Mucosa of rectum (tissue), 2 donors: ENCODE measurements around the gene MSANTD7.
A peak's percentile ranks its signal among the peaks of the same experiment; 100 is the strongest.
"Not testable (repeated sequence)": the region's sequence is repeated elsewhere in the genome, so short reads cannot be mapped to it uniquely, and the experiment has no call there.

Experiments used
- H3K27ac ChIP-seq, 2 donors: one replicate each; pipeline ENCODE4 v1.7.0; 2013; ENCODE audit warnings: inconsistent platforms in 2 of 2, low read depth in 2 of 2, low read length in 2 of 2
- H3K27me3 ChIP-seq, 2 donors: one replicate each; pipeline ENCODE4 v1.7.0; 2013; ENCODE audit warnings: low read length in 2 of 2; ENCODE audit not compliant: control insufficient read depth in 2 of 2, insufficient read depth in 2 of 2
- H3K36me3 ChIP-seq, 2 donors: one replicate each; pipeline ENCODE4 v1.7.0; 2013; ENCODE audit warnings: low read length in 2 of 2; ENCODE audit not compliant: control insufficient read depth in 2 of 2, insufficient read depth in 2 of 2
- H3K4me1 ChIP-seq, 2 donors: one replicate each; pipeline ENCODE4 v1.7.0; 2013; ENCODE audit warnings: low read length in 2 of 2, mild to moderate bottlenecking in 1 of 2; ENCODE audit not compliant: control insufficient read depth in 2 of 2, insufficient read depth in 2 of 2
- H3K4me3 ChIP-seq, 2 donors: one replicate each; pipeline ENCODE4 v1.7.0; 2013; ENCODE audit warnings: low read length in 2 of 2
- H3K9ac ChIP-seq, 2 donors: one replicate each; pipeline ENCODE4 v1.7.0; 2013; ENCODE audit warnings: low read length in 2 of 2, low read depth in 1 of 2, mild to moderate bottlenecking in 1 of 2
- H3K9me3 ChIP-seq, 2 donors: one replicate each; pipeline ENCODE4 v1.7.0; 2013; ENCODE audit warnings: low read length in 2 of 2; ENCODE audit not compliant: control insufficient read depth in 2 of 2
- donor health status: healthy.
- donor health status: Normal muscosa, but diverticular disease.

The MSANTD7 gene

DNA sequence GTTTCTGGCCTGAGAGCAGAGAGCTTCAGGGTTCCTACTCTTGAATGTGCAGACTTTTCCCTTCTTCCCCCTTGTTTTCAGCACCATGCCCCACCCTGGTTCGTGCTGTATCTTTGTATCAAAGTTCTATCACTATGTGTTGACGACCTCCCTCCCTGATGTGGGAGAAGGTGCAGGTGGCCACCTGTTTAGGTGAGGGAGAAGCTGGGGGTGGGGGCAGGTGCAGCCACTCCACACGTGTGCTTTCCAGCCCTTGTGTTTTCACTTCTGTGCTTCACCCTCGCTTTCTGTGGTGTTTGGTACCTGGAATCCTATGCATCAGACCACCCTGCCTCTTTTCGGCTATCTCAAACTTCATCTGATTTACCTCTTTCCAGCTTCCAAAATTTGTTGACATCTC, 20.9 kb downstream of the MSANTD7 start:
- Histone ChIP-seq H3K36me3 (peaks cover 8 to 14% of the 10 kb centered on the region in 2 donors), H3K9me3 (no peaks in the 10 kb centered on the region)

DNA sequence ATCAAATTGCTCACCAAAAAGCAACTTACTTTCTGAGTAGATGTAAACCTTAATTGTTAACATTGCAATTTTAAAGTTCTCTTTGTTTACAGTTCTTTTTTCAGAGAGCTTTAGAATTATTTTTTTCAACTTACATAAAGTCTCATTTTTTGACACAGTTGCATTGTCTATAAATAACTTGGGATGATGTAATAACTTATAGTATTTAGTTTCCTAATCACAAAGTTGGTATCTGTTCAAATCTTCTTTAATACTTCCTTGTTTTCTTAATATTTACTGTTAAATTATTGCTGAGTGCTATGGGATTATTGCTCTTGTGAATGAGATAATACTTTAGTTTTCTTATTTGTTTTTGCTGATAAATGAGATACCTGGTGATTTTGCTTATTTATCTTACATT, 21.7 kb downstream of the MSANTD7 start:
- Histone ChIP-seq H3K4me1 (peaks cover 12 to 13% of the 10 kb centered on the region in 2 donors), H3K9ac (no peak overlapping the region), H3K9me3 (no peaks in the 10 kb centered on the region), H3K36me3 (peaks cover 8 to 11% of the 10 kb centered on the region in 2 donors), H3K27me3 (no peaks in the 10 kb centered on the region), H3K27ac (no peak overlapping the region), H3K4me3 (no peak overlapping the region)

More for the DNA sequence above, 20.9 kb downstream of the MSANTD7 start:
- Histone ChIP-seq H3K27me3 (no peaks in the 10 kb centered on the region), H3K9ac (no peak overlapping the region), H3K4me3 (no peak overlapping the region), H3K27ac (no peak overlapping the region), H3K4me1 (peaks cover 12 to 13% of the 10 kb centered on the region in 2 donors)

DNA sequence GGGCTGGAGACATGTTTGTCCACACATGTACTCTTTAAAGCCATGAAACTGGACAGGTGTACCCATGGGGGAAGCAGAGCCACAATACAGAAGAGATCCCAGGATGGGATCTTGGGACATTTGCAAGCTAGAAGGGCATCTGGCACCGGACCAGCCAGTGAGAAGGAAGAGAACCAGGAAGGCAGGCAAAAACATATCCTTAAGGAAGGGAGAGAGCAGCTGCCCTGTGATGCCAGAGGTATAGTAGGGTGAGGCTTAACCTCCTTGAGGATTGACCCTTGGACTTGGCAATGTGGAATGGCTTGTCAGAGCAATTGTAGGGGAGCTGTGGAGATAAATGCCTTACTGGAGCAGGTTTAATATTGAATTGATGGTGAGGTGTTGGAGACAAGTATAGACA, 22.7 kb downstream of the MSANTD7 start:
- no peak overlapping the region for H3K4me3 ChIP-seq
- H3K27me3 ChIP-seq, result no peaks in the 10 kb centered on the region
- H3K27ac ChIP-seq, result peak overlapping the region; percentile 83 to 90
- peaks cover 8 to 11% of the 10 kb centered on the region in 2 donors for H3K36me3 ChIP-seq
- peak overlapping the region in 1 of 2 donors; percentile 2 for H3K9ac ChIP-seq
- H3K9me3 ChIP-seq, result no peaks in the 10 kb centered on the region
- peaks cover 12 to 13% of the 10 kb centered on the region in 2 donors for H3K4me1 ChIP-seq

DNA sequence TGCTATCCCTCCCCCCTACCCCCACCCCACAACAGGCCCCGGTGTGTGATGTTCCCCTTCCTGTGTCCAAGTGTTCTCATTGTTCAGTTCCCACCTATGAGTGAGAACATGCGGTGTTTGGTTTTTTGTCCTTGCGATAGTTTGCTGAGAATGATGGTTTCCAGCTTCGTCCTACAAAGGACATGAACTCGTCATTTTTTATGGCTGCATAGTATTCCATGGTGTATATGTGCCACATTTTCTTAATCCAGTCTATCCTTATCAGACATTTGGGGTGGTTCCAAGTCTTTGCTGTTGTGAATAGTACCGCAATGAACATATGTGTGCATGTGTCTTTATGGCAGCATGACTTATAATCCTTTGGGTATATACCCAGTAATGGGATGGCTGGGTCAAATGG, 26.4 kb downstream of the MSANTD7 start:
- H3K36me3 ChIP-seq, result peaks cover 13 to 22% of the 10 kb centered on the region in 2 donors
- peaks cover 12 to 13% of the 10 kb centered on the region in 2 donors for H3K4me1 ChIP-seq
- not testable (repeated sequence) for H3K27me3 ChIP-seq, H3K27ac ChIP-seq, H3K9me3 ChIP-seq, H3K4me3 ChIP-seq, H3K9ac ChIP-seq

DNA sequence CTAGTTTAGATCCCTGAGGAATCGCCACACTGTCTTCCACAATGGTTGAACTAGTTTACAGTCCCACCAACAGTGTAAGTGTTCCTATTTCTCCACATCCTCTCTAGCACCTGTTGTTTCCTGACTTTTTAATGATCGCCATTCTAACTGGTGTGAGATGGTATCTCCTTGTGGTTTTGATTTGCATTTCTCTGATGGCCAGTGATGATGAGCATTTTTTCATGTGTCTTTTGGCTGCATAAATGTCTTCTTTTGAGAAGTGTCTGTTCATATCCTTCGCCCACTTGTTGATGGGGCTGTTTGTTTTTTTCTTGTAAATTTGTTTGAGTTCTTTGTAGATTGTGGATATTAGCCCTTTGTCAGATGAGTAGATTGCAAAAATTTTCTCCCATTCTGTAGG, 26.8 kb downstream of the MSANTD7 start:
- H3K9me3 ChIP-seq, H3K27ac ChIP-seq, H3K4me3 ChIP-seq, H3K27me3 ChIP-seq, H3K9ac ChIP-seq: not testable (repeated sequence)
- peaks cover 17 to 26% of the 10 kb centered on the region in 2 donors for H3K36me3 ChIP-seq
- peaks cover 12 to 13% of the 10 kb centered on the region in 2 donors for H3K4me1 ChIP-seq

DNA sequence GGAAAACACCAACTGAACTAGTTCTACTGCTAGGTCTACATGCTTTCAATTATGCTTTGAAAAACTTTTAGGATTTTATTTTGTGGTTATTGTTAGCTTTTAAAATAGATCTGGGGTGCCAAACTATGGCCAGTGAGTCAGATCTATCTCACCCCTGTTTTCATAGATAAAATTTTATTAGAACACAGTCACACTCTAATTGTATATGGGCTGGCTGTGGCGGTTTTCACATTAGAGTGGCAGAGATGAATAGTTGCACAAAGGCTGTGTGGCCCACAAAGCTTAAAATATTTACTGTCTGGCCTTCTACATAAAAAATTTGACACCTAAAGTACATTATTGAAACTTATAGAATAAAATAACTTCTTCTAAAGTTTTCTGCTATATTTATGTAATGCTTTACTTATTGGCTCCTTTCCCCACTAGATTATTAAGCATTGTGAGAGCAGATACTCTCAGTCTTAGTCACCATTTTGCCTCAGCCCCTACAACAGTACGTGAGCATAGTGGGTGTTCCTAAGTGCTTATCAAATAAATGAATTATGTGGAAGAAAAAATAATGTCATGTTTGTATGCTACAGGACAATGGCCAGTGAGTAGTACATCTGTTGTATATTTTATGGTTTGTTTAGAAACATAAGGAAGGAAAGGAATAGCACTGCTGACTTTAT, 35.1 kb downstream of the MSANTD7 start:
- no peak overlapping the region for H3K4me3 ChIP-seq
- H3K36me3 ChIP-seq, result peaks cover 12 to 14% of the 10 kb centered on the region in 2 donors
- peaks cover 3 to 8% of the 10 kb centered on the region in 2 donors for H3K4me1 ChIP-seq
- H3K27ac ChIP-seq, result no peak overlapping the region
- no peaks in the 10 kb centered on the region for H3K9me3 ChIP-seq
- H3K27me3 ChIP-seq, result no peaks in the 10 kb centered on the region
- H3K9ac ChIP-seq, result no peak overlapping the region

DNA sequence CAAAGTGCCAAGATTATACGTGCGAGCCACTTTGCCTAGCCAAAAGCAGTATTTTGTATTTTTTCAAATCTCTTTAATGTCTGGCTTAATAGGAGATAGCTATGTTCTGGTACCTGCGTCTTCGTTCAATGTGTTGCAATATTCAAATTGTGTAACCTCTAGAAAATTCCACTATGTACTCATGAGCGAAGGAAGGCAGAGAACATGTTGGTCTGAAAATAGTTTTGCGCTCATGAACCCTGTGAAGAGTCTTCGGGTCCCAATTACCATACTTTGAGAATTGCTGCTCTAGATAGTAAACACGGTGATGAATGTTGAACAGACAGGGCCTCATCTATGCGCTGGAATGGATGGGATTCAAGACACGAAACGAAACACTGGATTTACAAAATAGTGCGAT, 37.8 kb downstream of the MSANTD7 start:
- Histone ChIP-seq H3K9me3 (no peaks in the 10 kb centered on the region), H3K27ac (no peak overlapping the region), H3K27me3 (no peaks in the 10 kb centered on the region), H3K4me1 (peaks cover 3 to 14% of the 10 kb centered on the region in 2 donors), H3K36me3 (no peaks in the 10 kb centered on the region), H3K4me3 (no peak overlapping the region), H3K9ac (no peak overlapping the region)

DNA sequence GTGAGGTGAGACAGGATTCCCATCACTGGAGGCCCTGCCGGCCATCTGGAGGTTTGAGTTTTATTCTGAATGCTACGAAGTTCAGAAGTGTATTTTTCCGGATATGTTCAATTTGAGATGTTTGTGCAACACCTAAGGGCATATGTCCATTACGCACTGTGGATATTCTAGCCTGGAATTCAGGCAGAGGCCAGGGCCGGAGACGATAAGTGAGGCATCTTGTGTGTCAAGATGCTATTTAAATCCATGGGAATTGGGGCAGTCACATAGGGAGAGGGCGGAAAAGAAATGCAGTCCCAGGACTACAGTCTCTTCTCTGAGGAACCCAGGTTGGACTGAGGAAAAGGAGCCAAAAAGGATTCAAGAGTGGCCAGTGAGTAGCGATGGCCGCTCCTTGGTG, 38.7 kb downstream of the MSANTD7 start:
- H3K4me3 ChIP-seq, result no peak overlapping the region

DNA sequence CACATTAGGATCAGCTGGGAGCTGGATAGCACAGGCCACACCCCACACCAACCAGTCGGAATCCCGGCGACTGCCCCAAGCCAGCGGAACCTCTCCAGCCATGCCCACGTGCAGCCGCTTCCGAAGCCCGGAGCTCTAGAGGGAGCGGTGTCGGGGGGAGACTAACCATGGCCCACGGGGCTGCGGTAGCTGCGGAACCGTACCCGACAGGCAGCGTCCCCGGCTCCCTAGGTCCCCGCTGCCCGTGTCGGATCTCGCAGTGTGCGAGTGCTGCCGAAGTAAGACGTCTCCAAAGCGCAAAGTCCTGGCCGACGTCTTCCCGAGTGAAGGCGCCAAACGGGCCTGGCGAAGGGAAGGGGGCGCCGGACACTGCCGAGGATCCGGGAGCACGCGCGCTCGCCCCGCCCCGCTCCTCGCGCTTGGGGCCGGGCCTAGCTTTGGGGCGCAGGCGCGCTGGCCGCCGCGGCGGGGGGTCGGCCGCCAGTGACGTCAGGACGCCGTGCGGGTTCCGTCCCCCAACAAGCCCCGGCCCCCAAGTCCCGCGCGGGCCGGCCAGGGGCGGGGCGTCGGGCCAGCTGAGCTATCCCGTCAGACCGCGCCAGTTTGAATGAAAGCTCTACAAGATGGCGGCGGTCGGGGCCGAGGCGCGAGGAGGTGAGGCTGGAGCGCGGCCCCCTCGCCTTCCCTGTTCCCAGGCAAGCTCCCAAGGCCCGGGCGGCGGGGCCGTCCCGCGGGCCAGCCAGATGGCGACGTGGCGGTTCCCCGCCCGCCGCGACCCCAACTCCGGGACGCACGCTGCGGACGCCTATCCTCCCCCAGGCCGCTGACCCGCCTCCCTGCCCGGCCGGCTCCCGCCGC, 40.4 kb downstream of the MSANTD7 start, which contains the start of gene SUV39H2:
SUV39H2 (plus strand) TSS at position 601 of the 858 bp plus-strand sequence; CDS start at position 624, 23 bp downstream.
- H3K36me3 ChIP-seq, result no peaks in the 10 kb centered on the region
- peak within 1 kb of the TSS; percentile 91 to 95 for H3K9ac ChIP-seq
- H3K27ac ChIP-seq, result peak within 1 kb of the TSS; percentile 95 to 97
- H3K9me3 ChIP-seq, result no peaks in the 10 kb centered on the region
- H3K4me1 ChIP-seq, result peaks cover 3 to 14% of the 10 kb centered on the region in 2 donors
- H3K27me3 ChIP-seq, result no peaks in the 10 kb centered on the region
- peak within 1 kb of the TSS; percentile 88 to 92 for H3K4me3 ChIP-seq

More for the DNA sequence above, 38.7 kb downstream of the MSANTD7 start:
- Histone ChIP-seq H3K27me3 (no peaks in the 10 kb centered on the region), H3K9me3 (no peaks in the 10 kb centered on the region), H3K36me3 (no peaks in the 10 kb centered on the region), H3K27ac (no peak overlapping the region), H3K9ac (no peak overlapping the region), H3K4me1 (peaks cover 3 to 14% of the 10 kb centered on the region in 2 donors)
